GM21825 (cell line): ENCODE results near the gene CDSN.

Source experiments
- ATAC-seq: cut with Tn5 transposase; IDR thresholded peaks from one replicate; pipeline ENCODE4 v1.9.1; 2021; ENCODE audit warnings: mild to moderate bottlenecking, moderate library complexity; ENCODE audit not compliant: unreplicated experiment

Gene CDSN

GRCh38 chr6:31121131-31121790 lies 1.0 kb upstream of the CDSN start:
- ATAC-seq = no peak

- no peak for ATAC-seq
Measured at GRCh38 chr6:31118178-31118577, 2.1 kb downstream of the CDSN start.

GRCh38 chr6:31116661-31117385 lies 3.4 kb downstream of the CDSN start:
- no peak for ATAC-seq

- ATAC-seq = no peak
Measured at GRCh38 chr6:31115941-31116560, 4.2 kb downstream of the CDSN start.

GRCh38 chr6:31114970-31115849 lies 5.0 kb downstream of the CDSN start:
- no peak for ATAC-seq

- ATAC-seq = no peak
Measured at GRCh38 chr6:31114541-31114878, 5.7 kb downstream of the CDSN start, which contains the start of gene PSORS1C1. PSORS1C1 (plus strand) TSS chr6:31114800; CDS start chr6:31129633, 14,833 bp downstream.

- ATAC-seq = no peak
Measured at GRCh38 chr6:31113861-31114540, 6.2 kb downstream of the CDSN start.

GRCh38 chr6:31112478-31112877 lies 7.8 kb downstream of the CDSN start, which contains the start of gene C6orf15:
C6orf15 (minus strand) TSS chr6:31112575; CDS start chr6:31112555, 20 bp downstream.
- no peak for ATAC-seq

GRCh38 chr6:31111712-31112111 lies 8.5 kb downstream of the CDSN start:
- no peak for ATAC-seq

- ATAC-seq = no peak
Measured at GRCh38 chr6:31110825-31111582, 9.2 kb downstream of the CDSN start.

- no peak for ATAC-seq
Measured at GRCh38 chr6:31107052-31107451, 13.2 kb downstream of the CDSN start.

- ATAC-seq = no peak
Measured at GRCh38 chr6:31103136-31103535, 17.1 kb downstream of the CDSN start.

GRCh38 chr6:31098449-31098938 lies 21.8 kb downstream of the CDSN start:
- ATAC-seq = no peak

GRCh38 chr6:31096656-31097055 lies 23.6 kb downstream of the CDSN start:
- no peak for ATAC-seq

- no peak for ATAC-seq
Measured at GRCh38 chr6:31096215-31096614, 24.0 kb downstream of the CDSN start.

GRCh38 chr6:31094389-31094881 lies 25.8 kb downstream of the CDSN start:
- no peak for ATAC-seq

GRCh38 chr6:31092769-31093505 lies 27.3 kb downstream of the CDSN start:
- ATAC-seq = no peak

GRCh38 chr6:31092238-31092637 lies 28.0 kb downstream of the CDSN start:
- ATAC-seq = no peak

- ATAC-seq = no peak
Measured at GRCh38 chr6:31091680-31092079, 28.6 kb downstream of the CDSN start.
